RCC 7860 (cell line): ENCODE data around the gene FBXO24.

Source experiments
- DNase-seq: peaks from one replicate; pipeline ENCODE4 v3.0.0-alpha.2; 2015; ENCODE audit warnings: low spot score
- FAIRE-seq: peaks from 2 replicates; lab custom pipeline; 2012; peaks lifted over from hg19 to GRCh38; lab: Jason Lieb, UNC

The FBXO24 gene

DNA sequence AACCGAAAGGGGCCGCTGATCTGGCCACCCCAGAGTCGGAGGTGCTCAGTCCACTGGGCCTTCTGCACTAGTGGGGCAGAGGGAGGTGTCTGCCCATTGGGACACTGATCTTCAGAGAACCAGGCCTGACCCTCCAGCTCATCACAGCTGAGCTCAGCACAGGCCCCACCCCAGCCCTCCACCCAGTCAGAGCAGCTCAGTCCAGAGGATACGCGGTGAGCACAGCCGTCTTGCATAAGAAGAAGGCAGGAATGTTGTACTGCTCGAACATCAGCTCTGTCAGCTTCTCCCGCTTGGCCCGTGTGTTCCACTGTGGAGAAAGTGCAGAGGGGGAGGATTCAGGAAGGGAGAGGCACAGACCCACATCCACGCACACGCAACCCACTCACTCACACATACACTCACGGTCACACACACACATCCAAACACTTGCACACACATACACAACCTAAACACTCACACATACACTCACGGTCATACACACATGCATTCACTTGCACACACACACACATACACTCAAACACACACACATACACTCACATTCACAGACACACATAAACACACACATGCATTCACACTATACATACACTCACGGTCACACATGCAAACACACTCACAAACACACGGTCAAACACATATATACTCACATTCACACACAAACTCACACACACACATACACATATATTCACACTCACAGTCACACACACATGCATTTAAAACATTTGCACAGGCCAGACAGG, 63.9 kb downstream of the FBXO24 start:
- FAIRE-seq (no peak), DNase-seq (no peak)
